HEK293 (cell line): ENCODE results near the gene PKHD1.

ENCODE experiments used
- CTCF ChIA-PET: fragments of 350-600 bp; formaldehyde crosslinking; extraction: SDS; loops from one replicate; lab custom pipeline; 2021; ENCODE audit warnings: antibody characterized with exemption; lab: Yijun Ruan, JAX
- POLR2A ChIA-PET: fragments of 300-600 bp; formaldehyde crosslinking; extraction: SDS; loops from one replicate; lab custom pipeline; 2020; ENCODE audit warnings: antibody characterized with exemption, inconsistent platforms; lab: Yijun Ruan, JAX
- H3K27ac ChIP-seq: fragments of 200-500 bp; sonication (Bioruptor generic); 2 replicates; pipeline ENCODE4 v1.5.1; 2014; ENCODE audit warnings: low read depth, low read length, control low read depth, inconsistent platforms; ENCODE audit errors: extremely low read depth
- H3K36me3 ChIP-seq, 2 experiments: fragments of 200-500 bp in 1 of 2; sonication (Bioruptor generic) in 1 of 2; 1 replicate in 1 of 2; 2 replicates in 1 of 2; pipeline ENCODE4 v1.5.1; 2014 to 2017; ENCODE audit warnings: inconsistent platforms in 2 of 2, low read length in 2 of 2; ENCODE audit not compliant: control insufficient read depth in 2 of 2, insufficient read depth in 1 of 2
- H3K4me1 ChIP-seq: fragments of 200-500 bp; sonication (Bioruptor generic); 2 replicates; pipeline ENCODE4 v1.5.1; 2014; ENCODE audit warnings: mild to moderate bottlenecking, low read length, inconsistent platforms; ENCODE audit not compliant: control insufficient read depth, insufficient read depth
- H3K4me3 ChIP-seq: 2 replicates; pipeline ENCODE4 v1.5.1; 2011; ENCODE audit warnings: low read depth, mild to moderate bottlenecking, control low read depth, low read length, moderate library complexity
- H3K9me3 ChIP-seq: fragments of 200-500 bp; sonication (Bioruptor generic); 2 replicates; pipeline ENCODE4 v1.5.1; 2014; ENCODE audit warnings: low read depth, low read length, inconsistent platforms; ENCODE audit not compliant: control insufficient read depth, insufficient read depth
- BCL11B ChIP-seq: fragments of 450-650 bp; formaldehyde crosslinking; IDR thresholded peaks from 2 replicates; pipeline ENCODE4 v1.5.1; 2016; ENCODE audit warnings: low read depth, missing biosample characterization, missing genetic modification characterization
- BCL6B ChIP-seq: fragments of 450-650 bp; formaldehyde crosslinking; IDR thresholded peaks from 2 replicates; pipeline ENCODE4 v1.5.1; 2017; ENCODE audit warnings: missing biosample characterization, missing genetic modification characterization
- EGR2 ChIP-seq: fragments of 450-650 bp; formaldehyde crosslinking; IDR thresholded peaks from 2 replicates; pipeline ENCODE4 v1.5.1; 2016; ENCODE audit warnings: low read depth, missing biosample characterization, missing genetic modification characterization
- HOXA7 ChIP-seq: sonication (generic); formaldehyde crosslinking; IDR thresholded peaks from 2 replicates; pipeline ENCODE4 v1.8.1; 2022; ENCODE audit warnings: missing genetic modification reagents, borderline replicate concordance
- ZBTB44 ChIP-seq: fragments of 450-650 bp; IDR thresholded peaks from 2 replicates; pipeline ENCODE4 v1.5.1; 2018; ENCODE audit warnings: missing biosample characterization, mild to moderate bottlenecking, missing genetic modification characterization
- ZFP37 ChIP-seq: fragments of 450-650 bp; formaldehyde crosslinking; IDR thresholded peaks from 2 replicates; pipeline ENCODE4 v1.5.1; 2016; ENCODE audit warnings: missing biosample characterization, missing genetic modification characterization
- ZNF112 ChIP-seq: fragments of 450-650 bp; formaldehyde crosslinking; IDR thresholded peaks from 2 replicates; pipeline ENCODE4 v1.5.0; 2017; ENCODE audit warnings: missing biosample characterization, missing genetic modification characterization
- ZNF366 ChIP-seq: fragments of 450-650 bp; formaldehyde crosslinking; conservative IDR thresholded peaks from 2 replicates; pipeline ENCODE4 v1.5.1; 2016; ENCODE audit warnings: missing biosample characterization, missing genetic modification characterization
- ZNF416 ChIP-seq: fragments of 450-650 bp; formaldehyde crosslinking; IDR thresholded peaks from 2 replicates; pipeline ENCODE4 v1.5.1; 2016; ENCODE audit warnings: missing biosample characterization, missing genetic modification characterization
- ZNF548 ChIP-seq: fragments of 450-650 bp; formaldehyde crosslinking; IDR thresholded peaks from 2 replicates; pipeline ENCODE4 v1.5.1; 2016; ENCODE audit warnings: missing biosample characterization, missing genetic modification characterization
- ZNF639 ChIP-seq: fragments of 450-650 bp; formaldehyde crosslinking; IDR thresholded peaks from 2 replicates; pipeline ENCODE4 v1.5.1; 2016; ENCODE audit warnings: missing biosample characterization, missing genetic modification characterization
- ZNF670 ChIP-seq: fragments of 450-650 bp; formaldehyde crosslinking; IDR thresholded peaks from 2 replicates; pipeline ENCODE4 v1.5.1; 2016; ENCODE audit warnings: missing biosample characterization, missing genetic modification characterization, low read depth
- ZNF692 ChIP-seq: fragments of 450-650 bp; formaldehyde crosslinking; IDR thresholded peaks from 2 replicates; pipeline ENCODE4 v1.5.1; 2016; ENCODE audit warnings: missing biosample characterization, missing genetic modification characterization
- ZNF701 ChIP-seq: fragments of 450-650 bp; formaldehyde crosslinking; IDR thresholded peaks from 2 replicates; pipeline ENCODE4 v1.5.1; 2016; ENCODE audit warnings: missing biosample characterization, missing genetic modification characterization
- ZNF704 ChIP-seq: fragments of 450-650 bp; formaldehyde crosslinking; IDR thresholded peaks from 2 replicates; pipeline ENCODE4 v1.5.1; 2016; ENCODE audit warnings: missing biosample characterization, missing genetic modification characterization
- ZNF785 ChIP-seq: fragments of 450-650 bp; formaldehyde crosslinking; IDR thresholded peaks from 2 replicates; pipeline ENCODE4 v1.5.1; 2016; ENCODE audit warnings: missing biosample characterization, missing genetic modification characterization
- ZNF791 ChIP-seq: fragments of 450-650 bp; formaldehyde crosslinking; IDR thresholded peaks from 2 replicates; pipeline ENCODE4 v1.5.1; 2016; ENCODE audit warnings: missing biosample characterization, missing genetic modification characterization
- ZSCAN5A ChIP-seq: fragments of 450-650 bp; formaldehyde crosslinking; IDR thresholded peaks from 2 replicates; pipeline ENCODE4 v1.5.1; 2016; ENCODE audit warnings: missing biosample characterization, missing genetic modification characterization

Gene PKHD1

GRCh38 chr6:51963980-51964379 is 123.4 kb downstream of the PKHD1 start:
- ChIA-PET CTCF (interaction anchor here (0.6 to 1.4 kb wide), 5 partner anchors 55 to 406 kb away, joined by 3 to 4 read pairs (median 3); no protein-coding TSS in a partner anchor), POLR2A (no interaction called here)
- Histone ChIP-seq H3K9me3 (no peaks in the 10 kb centered on the region), H3K4me3 (no peak overlapping the region), H3K36me3 (no peaks in the 10 kb centered on the region), H3K27ac (no peak overlapping the region), H3K4me1 (no peaks in the 10 kb centered on the region)
- TF ChIP-seq ZSCAN5A (no peak), EGR2 (no peak), ZNF701 (tag by site-specific recombination) (no peak), BCL11B (tag by site-specific recombination) (no peak), ZNF548 (tag by site-specific recombination) (no peak), BCL6B (no peak), ZNF791 (no peak), ZBTB44 (tag by site-specific recombination) (no peak)

- H3K4me3 ChIP-seq, result no peak overlapping the region
- TF ChIP-seq ZNF670 (no peak), ZNF639 (no peak), HOXA7 (CRISPR knock-in tag) (no peak), ZNF416 (tag by site-specific recombination) (no peak), ZNF112 (no peak), ZNF791 (no peak), ZNF366 (tag by site-specific recombination) (no peak), ZFP37 (tag by site-specific recombination) (no peak), ZNF704 (no peak), ZNF785 (tag by site-specific recombination) (no peak), ZNF692 (tag by site-specific recombination) (no peak)
- no peaks in the 10 kb centered on the region for H3K9me3 ChIP-seq
- POLR2A ChIA-PET, result no interaction called here
- CTCF ChIA-PET, result interaction anchor here (1.2 to 3.7 kb wide), 6 partner anchors 12 to 107 kb away, joined by 3 to 33 read pairs (median 5); no protein-coding TSS in a partner anchor
- no peaks in the 10 kb centered on the region for H3K36me3 ChIP-seq
- no peak overlapping the region for H3K27ac ChIP-seq
- no peaks in the 10 kb centered on the region for H3K4me1 ChIP-seq
Observed at GRCh38 chr6:51962354-51962753, 125.1 kb downstream of the PKHD1 start.
